ENCODE measurements around the gene STMND1. TPM values are rescaled to one million over a fixed set of nuclear protein-coding genes. Genes with fewer than 3 reads are reported as not detected.

Gene STMND1
- total and polyA plus RNA-seq, 8 donors = not detected

- Histone ChIP-seq H3K36me3 (no peaks in the 10 kb centered on the region), H3K4me1 (peaks cover 10 to 30% (median 20%) of the 10 kb centered on the region in 4 donors), H3K4me3 (no peak overlapping the region), H3K27ac (no peak overlapping the region), H3K9me3 (no peaks in the 10 kb centered on the region), H3K27me3 (peaks cover 0 to 24% (median 14%) of the 10 kb centered on the region in 3 donors)
- intact Hi-C loops (cut with DNase I; ENCODE audit: low total_unique reads) = no loop called here
- no peak for DNase-seq
- no peak for TF ChIP-seq POLR2A (IDR thresholded peaks at IDR 0.05)
- TF ChIP-seq, protein P1, sequence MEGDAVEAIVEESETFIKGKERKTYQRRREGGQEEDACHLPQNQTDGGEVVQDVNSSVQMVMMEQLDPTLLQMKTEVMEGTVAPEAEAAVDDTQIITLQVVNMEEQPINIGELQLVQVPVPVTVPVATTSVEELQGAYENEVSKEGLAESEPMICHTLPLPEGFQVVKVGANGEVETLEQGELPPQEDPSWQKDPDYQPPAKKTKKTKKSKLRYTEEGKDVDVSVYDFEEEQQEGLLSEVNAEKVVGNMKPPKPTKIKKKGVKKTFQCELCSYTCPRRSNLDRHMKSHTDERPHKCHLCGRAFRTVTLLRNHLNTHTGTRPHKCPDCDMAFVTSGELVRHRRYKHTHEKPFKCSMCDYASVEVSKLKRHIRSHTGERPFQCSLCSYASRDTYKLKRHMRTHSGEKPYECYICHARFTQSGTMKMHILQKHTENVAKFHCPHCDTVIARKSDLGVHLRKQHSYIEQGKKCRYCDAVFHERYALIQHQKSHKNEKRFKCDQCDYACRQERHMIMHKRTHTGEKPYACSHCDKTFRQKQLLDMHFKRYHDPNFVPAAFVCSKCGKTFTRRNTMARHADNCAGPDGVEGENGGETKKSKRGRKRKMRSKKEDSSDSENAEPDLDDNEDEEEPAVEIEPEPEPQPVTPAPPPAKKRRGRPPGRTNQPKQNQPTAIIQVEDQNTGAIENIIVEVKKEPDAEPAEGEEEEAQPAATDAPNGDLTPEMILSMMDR (IDR thresholded peaks at IDR 0.05) = no peak
- no peak for TF ChIP-seq POLR2AphosphoS5 (IDR thresholded peaks at IDR 0.05)
- no peak for TF ChIP-seq EP300 (IDR thresholded peaks at IDR 0.05)
- 59 to 75% (median 67%) methylated on average over 3 of the region's 3 CpGs for WGBS, 5 donors
Observed at GRCh38 chr6:17097982-17098381, 3.9 kb upstream of the STMND1 start.

- Histone ChIP-seq H3K27me3 (peaks cover 0 to 29% (median 15%) of the 10 kb centered on the region in 3 donors), H3K27ac (no peak overlapping the region), H3K36me3 (no peaks in the 10 kb centered on the region), H3K9me3 (no peaks in the 10 kb centered on the region), H3K4me1 (peaks cover 10 to 30% (median 20%) of the 10 kb centered on the region in 4 donors), H3K4me3 (no peak overlapping the region)
- intact Hi-C loops (cut with DNase I; ENCODE audit: low total_unique reads) = no loop called here
- no peak for DNase-seq
- 66 to 74% (median 70%) methylated on average over 4 of the region's 4 CpGs for WGBS, 5 donors
- TF ChIP-seq POLR2AphosphoS5 (IDR thresholded peaks at IDR 0.05) (no peak), POLR2A (IDR thresholded peaks at IDR 0.05) (no peak), EP300 (IDR thresholded peaks at IDR 0.05) (no peak)
- TF ChIP-seq, protein P1 (IDR thresholded peaks at IDR 0.05) = no peak
Observed at GRCh38 chr6:17098538-17098937, 3.3 kb upstream of the STMND1 start.

DNA sequence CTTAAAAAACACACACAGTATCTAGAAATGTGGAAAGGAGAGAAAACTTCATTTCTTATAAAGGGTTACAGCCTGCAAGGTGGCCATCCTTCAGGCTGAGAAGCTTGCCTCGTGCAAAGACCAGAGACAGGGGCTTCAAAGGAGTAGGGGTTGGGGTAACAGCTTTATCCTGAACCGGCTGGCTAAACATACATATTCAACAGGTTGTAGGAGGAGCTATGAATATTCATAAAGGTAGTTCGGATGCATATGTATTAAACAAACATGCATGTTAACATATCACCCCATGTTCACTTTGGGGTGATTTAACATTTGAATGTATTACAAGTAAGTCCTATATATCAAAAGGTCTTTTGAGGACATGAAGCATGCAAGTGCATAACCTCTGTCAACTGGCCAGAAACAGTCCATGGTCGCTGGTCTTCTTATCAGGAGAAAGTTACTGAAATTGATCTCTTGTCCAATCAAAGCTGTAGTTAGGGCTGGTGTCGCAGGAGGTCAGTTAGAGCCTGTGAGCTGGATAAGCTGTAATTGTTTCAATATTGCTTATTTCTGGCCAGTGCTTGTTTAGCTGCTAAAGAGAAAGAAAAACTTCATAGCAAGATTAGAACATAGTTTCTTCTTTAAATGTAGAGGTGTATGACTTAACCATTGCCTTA, 2.3 kb upstream of the STMND1 start:
- TF ChIP-seq POLR2A (IDR thresholded peaks at IDR 0.05) (no peak), POLR2AphosphoS5 (IDR thresholded peaks at IDR 0.05) (no peak), EP300 (IDR thresholded peaks at IDR 0.05) (no peak)
- TF ChIP-seq, protein P1 (IDR thresholded peaks at IDR 0.05) = no peak
- H3K4me1 ChIP-seq = peaks cover 10 to 30% (median 20%) of the 10 kb centered on the region in 4 donors
- WGBS, 5 donors = 26 to 45% (median 31%) methylated on average over 5 of the region's 5 CpGs
- intact Hi-C loops (cut with DNase I; ENCODE audit: low total_unique reads) = no loop called here
- H3K4me3 ChIP-seq = no peak overlapping the region
- peaks cover 0 to 29% (median 15%) of the 10 kb centered on the region in 3 donors for H3K27me3 ChIP-seq
- no peaks in the 10 kb centered on the region for H3K36me3 ChIP-seq
- no peaks in the 10 kb centered on the region for H3K9me3 ChIP-seq
- no peak overlapping the region for H3K27ac ChIP-seq
- DNase-seq = peak in 1 of 2 donors; percentile 12

- Histone ChIP-seq H3K27ac (no peak overlapping the region), H3K9me3 (no peaks in the 10 kb centered on the region), H3K36me3 (no peaks in the 10 kb centered on the region), H3K27me3 (peaks cover 0 to 34% (median 15%) of the 10 kb centered on the region in 3 donors), H3K4me1 (peaks cover 10 to 30% (median 20%) of the 10 kb centered on the region in 4 donors), H3K4me3 (no peak overlapping the region)
- no peak for DNase-seq
- intact Hi-C loops (cut with DNase I; ENCODE audit: low total_unique reads) = no loop called here
- WGBS, 5 donors = 64 to 82% (median 72%) methylated on average over 1 of the region's 1 CpG
- TF ChIP-seq POLR2AphosphoS5 (IDR thresholded peaks at IDR 0.05) = no peak
- no peak for TF ChIP-seq EP300 (IDR thresholded peaks at IDR 0.05)
- TF ChIP-seq, protein P1 (IDR thresholded peaks at IDR 0.05) = no peak
- TF ChIP-seq POLR2A (IDR thresholded peaks at IDR 0.05) = no peak
Observed at GRCh38 chr6:17100806-17101205, 1.0 kb upstream of the STMND1 start.
